Activated CD4-positive, alpha-beta memory T cell treated with anti-CD3 and anti-CD28 coated beads, Interleukin-2, amount 10 ng/mL, durations not matched to agents 7 days and 5 days (primary cell): ENCODE results near the gene ENG. TPM values are rescaled to one million over a fixed set of nuclear protein-coding genes. Genes with fewer than 3 reads are reported as not detected.

Source experiments
- CTCF ChIA-PET: fragments of 350-600 bp; sonication (Branson Sonifier 250); formaldehyde crosslinking; loops from one replicate; lab custom pipeline; 2021; ENCODE audit warnings: antibody characterized with exemption, inconsistent platforms; lab: Charles Lee
- POLR2A ChIA-PET: fragments of 350-600 bp; sonication (Branson Sonifier 250); formaldehyde crosslinking; loops from one replicate; lab custom pipeline; 2021; ENCODE audit warnings: antibody characterized with exemption; lab: Charles Lee
- DNase-seq: peaks from one replicate; pipeline ENCODE4 v3.0.0-alpha.2; 2020
- H3K27ac Mint-ChIP-seq: one replicate; pipeline ENCODE4 v1.8.0; 2021; ENCODE audit warnings: mild to moderate bottlenecking, mixed read lengths
- H3K27me3 Mint-ChIP-seq: one replicate; pipeline ENCODE4 v1.8.0; 2021; ENCODE audit warnings: mixed read lengths
- H3K36me3 Mint-ChIP-seq: one replicate; pipeline ENCODE4 v1.8.0; 2021; ENCODE audit warnings: low read depth, mixed read lengths
- H3K4me1 Mint-ChIP-seq: one replicate; pipeline ENCODE4 v1.8.0; 2021; ENCODE audit warnings: mixed read lengths
- H3K4me3 Mint-ChIP-seq: one replicate; pipeline ENCODE4 v1.8.0; 2021; ENCODE audit warnings: mild to moderate bottlenecking, mixed read lengths
- H3K9me3 Mint-ChIP-seq: one replicate; pipeline ENCODE4 v1.8.0; 2021; ENCODE audit warnings: mixed read lengths
- total RNA-seq, 2 experiments: library from RNA; stranded (reverse); gene quantifications; one replicate each; pipeline ENCODE4 v1.2.3, GENCODE V29; 2021

Gene ENG
- total RNA-seq, 2 experiments from 2014 or later = 13.1 to 14.1 TPM

GRCh38 chr9:127812936-127813675 is 41.4 kb downstream of the ENG start:
- no peak for DNase-seq
- POLR2A ChIA-PET = no interaction called here
- CTCF ChIA-PET = no interaction called here
- Mint-ChIP-seq H3K4me3 (no peak overlapping the region), H3K9me3 (no peaks in the 10 kb centered on the region), H3K27ac (no peak overlapping the region), H3K27me3 (no peaks in the 10 kb centered on the region), H3K4me1 (no peaks in the 10 kb centered on the region), H3K36me3 (peaks cover 25% of the 10 kb centered on the region)

GRCh38 chr9:127812011-127812410 is 42.4 kb downstream of the ENG start:
- Mint-ChIP-seq H3K36me3 (peaks cover 23% of the 10 kb centered on the region), H3K9me3 (no peaks in the 10 kb centered on the region), H3K4me1 (no peaks in the 10 kb centered on the region), H3K27me3 (no peaks in the 10 kb centered on the region), H3K27ac (no peak overlapping the region), H3K4me3 (no peak overlapping the region)
- CTCF ChIA-PET = interaction anchor here (2.0 kb wide), 1 partner anchor 58 kb away, joined by 5 read pairs; no protein-coding TSS in a partner anchor
- POLR2A ChIA-PET = no interaction called here
- no peak for DNase-seq

GRCh38 chr9:127810378-127811187 is 43.9 kb downstream of the ENG start:
- CTCF ChIA-PET = interaction anchor here (2.0 kb wide), 1 partner anchor 59 kb away, joined by 5 read pairs; no protein-coding TSS in a partner anchor
- Mint-ChIP-seq H3K27me3 (no peaks in the 10 kb centered on the region), H3K4me1 (peaks cover 6% of the 10 kb centered on the region), H3K36me3 (peaks cover 28% of the 10 kb centered on the region), H3K4me3 (no peak overlapping the region), H3K9me3 (no peaks in the 10 kb centered on the region), H3K27ac (no peak overlapping the region)
- DNase-seq = no peak
- POLR2A ChIA-PET = no interaction called here

GRCh38 chr9:127809540-127810377 is 44.7 kb downstream of the ENG start:
- peaks cover 6% of the 10 kb centered on the region for H3K4me1 Mint-ChIP-seq
- POLR2A ChIA-PET = no interaction called here

GRCh38 chr9:127809002-127809539 is 45.4 kb downstream of the ENG start:
- ChIA-PET CTCF (interaction anchor here (0.7 to 0.8 kb wide), 2 partner anchors 46 to 74 kb away, joined by 3 read pairs; partner anchors contain the start of gene TOR2A), POLR2A (no interaction called here)
- H3K4me3 Mint-ChIP-seq = no peak overlapping the region
- peaks cover 29% of the 10 kb centered on the region for H3K36me3 Mint-ChIP-seq
- H3K27ac Mint-ChIP-seq = no peak overlapping the region
- H3K27me3 Mint-ChIP-seq = no peaks in the 10 kb centered on the region
- H3K4me1 Mint-ChIP-seq = peaks cover 13% of the 10 kb centered on the region
- no peaks in the 10 kb centered on the region for H3K9me3 Mint-ChIP-seq
- DNase-seq = no peak

More at GRCh38 chr9:127809540-127810377, 44.7 kb downstream of the ENG start:
- Mint-ChIP-seq H3K4me3 (no peak overlapping the region), H3K36me3 (peaks cover 29% of the 10 kb centered on the region), H3K27me3 (no peaks in the 10 kb centered on the region), H3K27ac (no peak overlapping the region), H3K9me3 (no peaks in the 10 kb centered on the region)
- no peak for DNase-seq
- CTCF ChIA-PET = interaction anchor here (0.7 kb wide), 1 partner anchor 45 kb away, joined by 3 read pairs; no protein-coding TSS in a partner anchor

DNA sequence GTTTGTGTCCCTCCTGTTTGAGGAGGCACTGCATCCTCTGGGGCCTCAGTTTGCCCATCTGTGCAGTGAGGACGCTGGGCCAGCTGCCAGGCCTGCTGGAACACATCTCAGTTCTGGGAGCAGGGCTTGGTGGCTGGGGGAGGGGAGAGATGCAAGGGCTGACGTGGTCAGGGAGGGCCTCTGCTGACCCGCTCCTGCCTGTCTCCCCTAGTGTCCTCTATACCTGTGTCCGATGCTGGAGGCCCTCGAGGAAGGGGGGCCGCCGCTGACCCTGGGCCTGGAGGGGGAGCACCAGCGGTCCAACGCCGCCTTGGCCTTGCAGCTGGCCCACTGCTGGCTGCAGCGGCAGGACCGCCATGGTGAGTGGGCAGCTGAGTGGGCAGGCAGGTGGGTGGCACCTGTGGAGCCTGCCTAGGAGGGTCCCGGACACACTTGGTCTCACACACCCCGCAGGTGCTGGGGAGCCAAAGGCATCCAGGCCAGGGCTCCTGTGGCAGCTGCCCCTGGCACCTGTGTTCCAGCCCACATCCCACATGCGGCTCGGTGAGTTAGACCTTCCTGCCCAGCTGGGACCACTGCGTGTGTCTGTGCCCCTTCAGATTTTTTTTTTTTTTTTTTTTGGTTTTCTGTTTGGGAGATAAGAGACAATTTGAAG is 46.0 kb downstream of the ENG start:
- CTCF ChIA-PET = interaction anchor here (0.7 to 0.8 kb wide), 2 partner anchors 47 to 74 kb away, joined by 3 read pairs; partner anchors contain the start of gene TOR2A
- no peak for DNase-seq
- no peak overlapping the region for H3K27ac Mint-ChIP-seq
- no peak overlapping the region for H3K4me3 Mint-ChIP-seq
- peaks cover 17% of the 10 kb centered on the region for H3K4me1 Mint-ChIP-seq
- no peaks in the 10 kb centered on the region for H3K27me3 Mint-ChIP-seq
- POLR2A ChIA-PET = no interaction called here
- H3K9me3 Mint-ChIP-seq = no peaks in the 10 kb centered on the region
- H3K36me3 Mint-ChIP-seq = peaks cover 28% of the 10 kb centered on the region

DNA sequence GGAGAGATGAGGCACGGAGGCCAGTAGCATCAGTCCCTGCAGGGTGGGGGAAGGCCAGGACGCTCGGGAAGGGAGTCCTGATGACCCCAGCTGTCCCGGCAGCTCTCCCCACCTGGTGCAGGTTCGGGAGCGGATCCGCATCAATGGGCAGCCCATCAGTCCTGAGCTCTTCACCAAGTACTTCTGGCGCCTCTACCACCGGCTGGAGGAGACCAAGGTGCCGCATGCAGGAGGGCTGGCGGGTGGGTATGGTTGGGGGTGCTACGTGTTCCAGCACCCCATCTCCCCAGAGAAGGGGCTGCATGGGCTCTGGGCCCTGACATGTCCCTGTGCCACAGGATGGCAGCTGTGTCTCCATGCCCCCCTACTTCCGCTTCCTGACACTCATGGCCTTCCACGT is 47.6 kb downstream of the ENG start:
- no peak overlapping the region for H3K4me3 Mint-ChIP-seq
- CTCF ChIA-PET = interaction anchor here (1.1 to 4.1 kb wide), 3 partner anchors 21 to 72 kb away, joined by 3 to 17 read pairs (median 4); partner anchors contain the start of gene CDK9
- H3K36me3 Mint-ChIP-seq = peaks cover 28% of the 10 kb centered on the region
- H3K9me3 Mint-ChIP-seq = no peaks in the 10 kb centered on the region
- H3K27ac Mint-ChIP-seq = no peak overlapping the region
- DNase-seq = no peak
- no peaks in the 10 kb centered on the region for H3K27me3 Mint-ChIP-seq
- H3K4me1 Mint-ChIP-seq = peaks cover 26% of the 10 kb centered on the region
- POLR2A ChIA-PET = no interaction called here

- H3K36me3 Mint-ChIP-seq = peaks cover 26% of the 10 kb centered on the region
- no peak overlapping the region for H3K27ac Mint-ChIP-seq
- H3K4me3 Mint-ChIP-seq = no peak overlapping the region
- H3K9me3 Mint-ChIP-seq = no peaks in the 10 kb centered on the region
- POLR2A ChIA-PET = no interaction called here
- CTCF ChIA-PET = interaction anchor here (0.7 to 4.1 kb wide), 7 partner anchors 13 to 134 kb away, joined by 3 to 17 read pairs (median 3); no protein-coding TSS in a partner anchor
- DNase-seq = peak; percentile 51
- no peaks in the 10 kb centered on the region for H3K27me3 Mint-ChIP-seq
- peaks cover 31% of the 10 kb centered on the region for H3K4me1 Mint-ChIP-seq
Observed at GRCh38 chr9:127805620-127806019, 48.8 kb downstream of the ENG start.

DNA sequence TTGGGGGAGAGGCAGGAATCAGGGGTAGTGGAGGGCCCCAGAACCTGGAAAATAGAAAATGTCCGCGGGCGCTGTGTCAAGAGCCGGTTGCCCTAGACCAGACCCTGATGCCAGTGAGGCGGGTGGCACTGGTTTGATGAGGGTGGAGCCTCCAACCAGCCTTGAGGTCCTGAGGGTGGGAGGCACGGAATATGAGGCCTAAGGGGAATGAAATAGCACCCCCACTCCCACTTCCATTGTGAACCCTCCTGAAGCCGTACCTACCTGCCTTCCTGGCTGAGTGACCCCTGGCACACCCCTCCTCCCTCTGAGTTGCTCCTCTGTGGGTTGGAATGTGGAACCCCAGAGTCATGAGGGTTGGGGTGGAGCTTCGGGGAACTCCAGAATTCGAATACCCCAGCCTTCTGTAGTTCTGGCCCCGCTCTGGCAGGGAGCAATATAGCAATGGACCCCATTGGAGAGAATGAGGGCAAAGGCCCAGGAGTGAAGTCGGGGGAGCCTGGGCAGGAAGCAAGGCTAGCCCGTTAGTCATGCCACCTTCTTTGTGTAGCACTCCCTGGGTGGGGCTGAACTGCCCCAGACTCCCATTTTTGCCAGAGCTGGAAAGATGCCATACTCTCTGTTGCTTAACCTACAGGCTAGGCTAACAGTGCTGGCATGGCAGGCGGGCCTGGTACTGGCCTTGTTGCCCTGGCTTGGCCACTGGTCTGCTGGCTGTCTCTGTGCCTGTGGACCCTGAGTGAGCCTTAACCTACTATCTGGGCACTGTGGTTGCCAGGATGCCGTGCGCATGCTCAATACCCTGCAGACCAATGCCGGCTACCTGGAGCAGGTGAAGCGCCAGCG is 50.7 kb downstream of the ENG start:
- POLR2A ChIA-PET = interaction anchor here (1.0 to 2.8 kb wide), 5 partner anchors 11 to 127 kb away, joined by 3 to 16 read pairs (median 3); partner anchors contain the start of genes CDK9 and PIP5KL1
- DNase-seq = peak; percentile 35
- CTCF ChIA-PET = interaction anchor here (4.1 kb wide), 1 partner anchor 66 kb away, joined by 17 read pairs; no protein-coding TSS in a partner anchor
- Mint-ChIP-seq H3K9me3 (no peaks in the 10 kb centered on the region), H3K4me3 (peak overlapping the region; percentile 93), H3K27ac (peak overlapping the region; percentile 92), H3K36me3 (peaks cover 15% of the 10 kb centered on the region), H3K4me1 (peaks cover 31% of the 10 kb centered on the region), H3K27me3 (no peaks in the 10 kb centered on the region)

DNA sequence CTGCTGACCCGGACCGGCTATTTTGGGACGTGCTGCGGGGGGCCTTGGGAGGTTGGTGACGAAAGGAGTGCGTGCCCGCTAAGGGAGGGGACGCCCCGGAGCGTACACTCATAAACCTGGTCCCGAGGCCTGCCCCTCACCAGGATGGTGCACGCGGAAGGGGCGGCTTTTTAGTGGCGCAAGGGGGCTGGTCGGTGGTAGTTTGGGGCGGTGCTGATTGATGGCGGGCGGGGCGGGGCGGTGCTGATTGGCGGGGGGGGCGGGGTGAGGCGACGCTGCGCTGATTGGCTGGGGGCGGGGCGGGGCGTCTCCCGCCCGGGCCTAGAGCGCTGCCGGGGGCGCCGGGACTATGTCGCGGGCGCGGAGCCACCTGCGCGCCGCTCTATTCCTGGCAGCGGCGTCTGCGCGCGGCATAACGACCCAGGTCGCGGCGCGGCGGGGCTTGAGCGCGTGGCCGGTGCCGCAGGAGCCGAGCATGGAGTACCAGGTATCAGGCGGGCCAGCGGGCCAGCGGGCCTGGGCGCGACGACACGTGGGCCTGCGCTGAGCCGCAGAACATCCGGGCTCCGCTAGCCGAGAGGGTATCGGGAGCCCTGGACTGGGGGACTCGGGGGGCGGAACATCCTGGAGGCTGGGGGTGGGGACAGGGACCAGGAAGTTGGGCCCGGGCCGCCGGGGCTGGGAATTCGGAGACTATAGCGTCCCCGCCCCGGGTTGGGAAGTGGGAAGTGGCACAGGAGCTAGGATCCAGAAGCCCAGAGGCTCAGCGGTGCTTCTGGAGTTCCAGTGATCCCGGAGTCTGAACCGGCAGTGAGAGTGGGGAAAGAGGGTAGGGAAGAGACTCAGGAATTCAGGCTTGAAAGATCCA is 51.6 kb downstream of the ENG start, which contains the start of gene FPGS:
Gene FPGS, plus strand, starts transcription at position 307 of the 868 bp plus-strand sequence. Its CDS starts 43 bp downstream, at position 350.
- peak; percentile 85 for DNase-seq
- peak within 1 kb of the TSS; percentile 93 for H3K4me3 Mint-ChIP-seq
- ChIA-PET CTCF (interaction anchor here (1.1 to 4.1 kb wide), 4 partner anchors 67 to 119 kb away, joined by 4 to 17 read pairs (median 7); partner anchors contain the start of gene TOR2A), POLR2A (interaction anchor here (0.7 to 2.8 kb wide), 12 partner anchors 10 to 128 kb away, joined by 3 to 16 read pairs (median 3); partner anchors contain the start of genes CDK9, PIP5KL1, ST6GALNAC4 and TOR2A)
- peaks cover 32% of the 10 kb centered on the region for H3K4me1 Mint-ChIP-seq
- no peaks in the 10 kb centered on the region for H3K9me3 Mint-ChIP-seq
- H3K27me3 Mint-ChIP-seq = no peaks in the 10 kb centered on the region
- peak within 1 kb of the TSS; percentile 92 for H3K27ac Mint-ChIP-seq
- H3K36me3 Mint-ChIP-seq = peaks cover 15% of the 10 kb centered on the region
